ENCODE data around the gene SETD4. TPM values are rescaled to one million over a fixed set of nuclear protein-coding genes. Genes with fewer than 3 reads are reported as not detected.

Gene SETD4
- total and polyA plus RNA-seq, 7 experiments from 2014 or later, result 6.7 to 31.5 (median 20.7) TPM

GRCh38 chr21:36045993-36046392 is 14.3 kb downstream of the SETD4 start:
- H3K4me3 ChIP-seq (ENCODE audit: low read length), result no peak overlapping the region
- ChIA-PET CTCF (no interaction called here), POLR2A (no interaction called here)
- peak overlapping the region in 1 of 9 donors; percentile 33 for H3K27ac Mint-ChIP-seq
- H3K27me3 ChIP-seq (ENCODE audit: control insufficient read depth in 2 of 2, insufficient read depth in 2 of 2, low read length in 2 of 2), result no peaks in the 10 kb centered on the region
- H3K4me1 ChIP-seq (ENCODE audit: control insufficient read depth in 2 of 2, insufficient read depth in 2 of 2, low read length in 2 of 2), result no peaks in the 10 kb centered on the region
- H3K9me3 ChIP-seq (ENCODE audit: control insufficient read depth in 2 of 3, low read length in 3 of 3), result no peaks in the 10 kb centered on the region
- no peak for ATAC-seq
- no peaks in the 10 kb centered on the region for H3K27me3 Mint-ChIP-seq
- no peak for DNase-seq
- H3K4me3 Mint-ChIP-seq, result no peak overlapping the region
- H3K36me3 ChIP-seq (ENCODE audit: control insufficient read depth in 2 of 3, insufficient read depth in 3 of 3, low read length in 3 of 3), result peaks cover 5 to 69% (median 16%) of the 10 kb centered on the region in 3 experiments
- intact Hi-C loops (cut with micrococcal nuclease), result no loop called here
- peaks cover 0 to 11% (median 5%) of the 10 kb centered on the region in 7 donors for H3K4me1 Mint-ChIP-seq
- H3K27ac ChIP-seq (ENCODE audit: low read depth, low read length), result no peak overlapping the region
- H3K36me3 Mint-ChIP-seq, result peaks cover 24 to 72% (median 36%) of the 10 kb centered on the region in 5 donors
- H3K9me3 Mint-ChIP-seq, result peaks cover 0 to 3% (median 0%) of the 10 kb centered on the region in 11 donors

- ATAC-seq (no peak), DNase-seq (no peak)
- ChIA-PET CTCF (no interaction called here), POLR2A (interaction anchor here (1.0 kb wide), 1 partner anchor 25 kb away, joined by 3 read pairs; no protein-coding TSS in a partner anchor)
- no peaks in the 10 kb centered on the region for H3K9me3 Mint-ChIP-seq
- H3K36me3 Mint-ChIP-seq, result peaks cover 13 to 67% (median 24%) of the 10 kb centered on the region in 5 donors
- peaks cover 0 to 5% (median 2%) of the 10 kb centered on the region in 7 donors for H3K4me1 Mint-ChIP-seq
- intact Hi-C loops (cut with micrococcal nuclease), result loop anchor here in 1 of 2 donors (5.0 kb wide), 1 partner anchor 68 kb away; no protein-coding TSS in a partner anchor
- Histone ChIP-seq H3K36me3 (ENCODE audit: control insufficient read depth in 2 of 3, insufficient read depth in 3 of 3, low read length in 3 of 3) (peaks cover 5 to 77% (median 16%) of the 10 kb centered on the region in 3 experiments), H3K27ac (ENCODE audit: low read depth, low read length) (no peak overlapping the region), H3K4me1 (ENCODE audit: control insufficient read depth in 2 of 2, insufficient read depth in 2 of 2, low read length in 2 of 2) (no peaks in the 10 kb centered on the region), H3K9me3 (ENCODE audit: control insufficient read depth in 2 of 3, low read length in 3 of 3) (no peaks in the 10 kb centered on the region), H3K4me3 (ENCODE audit: low read length) (no peak overlapping the region), H3K27me3 (ENCODE audit: control insufficient read depth in 2 of 2, insufficient read depth in 2 of 2, low read length in 2 of 2) (no peaks in the 10 kb centered on the region)
- H3K27me3 Mint-ChIP-seq, result no peaks in the 10 kb centered on the region
- H3K27ac Mint-ChIP-seq, result no peak overlapping the region
- no peak overlapping the region for H3K4me3 Mint-ChIP-seq
Observed at GRCh38 chr21:36044056-36044455, 16.3 kb downstream of the SETD4 start.

DNA sequence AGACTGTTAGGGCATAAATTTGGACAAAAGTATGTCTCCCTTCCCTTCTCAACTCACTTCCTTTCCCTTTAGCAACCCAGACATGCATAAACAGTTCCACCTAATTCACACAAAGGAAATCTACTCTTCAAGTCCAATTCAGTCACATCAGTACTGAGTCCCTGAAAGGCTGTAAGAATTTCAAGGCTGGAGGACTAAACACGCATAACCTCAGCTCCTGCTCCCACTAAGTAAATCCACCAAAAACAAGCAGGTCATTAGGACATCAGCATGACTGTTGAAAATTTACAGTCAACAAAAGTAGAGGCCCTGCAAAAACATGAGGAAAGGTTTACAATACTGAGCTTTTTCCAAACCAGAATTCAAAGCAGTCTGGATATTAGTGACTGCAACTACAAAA is 18.4 kb downstream of the SETD4 start:
- H3K27ac Mint-ChIP-seq, result no peak overlapping the region

GRCh38 chr21:36040389-36040788 is 19.9 kb downstream of the SETD4 start:
- H3K27me3 Mint-ChIP-seq, result no peaks in the 10 kb centered on the region
- H3K9me3 Mint-ChIP-seq, result no peaks in the 10 kb centered on the region
- ChIA-PET POLR2A (no interaction called here), CTCF (interaction anchor here (1.2 kb wide), 1 partner anchor 12 kb away, joined by 10 read pairs; no protein-coding TSS in a partner anchor)
- ATAC-seq (no peak), DNase-seq (no peak)
- H3K4me1 Mint-ChIP-seq, result peaks cover 0 to 5% (median 0%) of the 10 kb centered on the region in 7 donors
- Histone ChIP-seq H3K4me3 (ENCODE audit: low read length) (no peak overlapping the region), H3K27me3 (ENCODE audit: control insufficient read depth in 2 of 2, insufficient read depth in 2 of 2, low read length in 2 of 2) (no peaks in the 10 kb centered on the region), H3K27ac (ENCODE audit: low read depth, low read length) (no peak overlapping the region), H3K4me1 (ENCODE audit: control insufficient read depth in 2 of 2, insufficient read depth in 2 of 2, low read length in 2 of 2) (no peaks in the 10 kb centered on the region), H3K9me3 (ENCODE audit: control insufficient read depth in 2 of 3, low read length in 3 of 3) (no peaks in the 10 kb centered on the region), H3K36me3 (ENCODE audit: control insufficient read depth in 2 of 3, insufficient read depth in 3 of 3, low read length in 3 of 3) (peaks cover 0 to 81% (median 16%) of the 10 kb centered on the region in 3 experiments)
- intact Hi-C loops (cut with micrococcal nuclease), result loop anchor here in 1 of 2 donors (5.0 kb wide), 1 partner anchor 72 kb away; no protein-coding TSS in a partner anchor
- no peak overlapping the region for H3K4me3 Mint-ChIP-seq
- H3K27ac Mint-ChIP-seq, result no peak overlapping the region
- peaks cover 18 to 66% (median 27%) of the 10 kb centered on the region in 5 donors for H3K36me3 Mint-ChIP-seq

More for the DNA sequence above, 18.4 kb downstream of the SETD4 start:
- no peaks in the 10 kb centered on the region for H3K27me3 ChIP-seq (ENCODE audit: control insufficient read depth in 2 of 2, insufficient read depth in 2 of 2, low read length in 2 of 2)
- Mint-ChIP-seq H3K4me1 (peaks cover 0 to 5% (median 0%) of the 10 kb centered on the region in 7 donors), H3K36me3 (peaks cover 16 to 65% (median 22%) of the 10 kb centered on the region in 5 donors), H3K9me3 (no peaks in the 10 kb centered on the region), H3K27me3 (no peaks in the 10 kb centered on the region), H3K4me3 (no peak overlapping the region)
- H3K4me3 ChIP-seq (ENCODE audit: low read length), result no peak overlapping the region
- ATAC-seq (no peak), DNase-seq (no peak)
- peaks cover 3 to 83% (median 16%) of the 10 kb centered on the region in 3 experiments for H3K36me3 ChIP-seq (ENCODE audit: control insufficient read depth in 2 of 3, insufficient read depth in 3 of 3, low read length in 3 of 3)
- H3K9me3 ChIP-seq (ENCODE audit: control insufficient read depth in 2 of 3, low read length in 3 of 3), result no peaks in the 10 kb centered on the region
- ChIA-PET CTCF (interaction anchor here (0.5 kb wide), 1 partner anchor 249 kb away, joined by 4 read pairs; no protein-coding TSS in a partner anchor), POLR2A (interaction anchor here (0.9 kb wide), 1 partner anchor 19 kb away, joined by 3 read pairs; the partner anchor contains the start of gene SETD4)
- intact Hi-C loops (cut with micrococcal nuclease), result loop anchor here in 1 of 2 donors (5.0 kb wide), 1 partner anchor 70 kb away; no protein-coding TSS in a partner anchor
- H3K4me1 ChIP-seq (ENCODE audit: control insufficient read depth in 2 of 2, insufficient read depth in 2 of 2, low read length in 2 of 2), result no peaks in the 10 kb centered on the region
- no peak overlapping the region for H3K27ac ChIP-seq (ENCODE audit: low read depth, low read length)

DNA sequence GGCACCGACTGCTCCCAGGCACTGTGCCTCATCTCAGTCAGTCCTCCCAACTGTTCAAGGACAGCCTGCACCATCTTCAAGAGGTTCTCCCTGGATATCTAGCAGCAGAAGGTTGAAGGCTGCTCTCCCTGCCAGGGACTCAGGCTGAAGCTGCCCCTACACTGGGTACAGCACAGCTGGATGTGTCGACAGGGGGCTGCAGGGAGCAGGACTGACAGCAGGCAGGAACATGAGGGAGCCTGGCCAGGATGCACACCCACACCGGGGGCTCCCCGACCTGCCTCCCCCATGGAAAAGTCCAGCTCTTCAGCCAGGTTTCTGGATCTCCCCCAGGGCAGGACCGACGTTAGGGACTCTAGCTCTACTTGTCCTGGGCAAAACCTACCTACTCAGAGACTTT is 20.5 kb downstream of the SETD4 start:
- ATAC-seq, result no peak
- intact Hi-C loops (cut with micrococcal nuclease), result loop anchor here in 1 of 2 donors (5.0 kb wide), 1 partner anchor 72 kb away; no protein-coding TSS in a partner anchor
- no peak overlapping the region for H3K27ac Mint-ChIP-seq
- no peaks in the 10 kb centered on the region for H3K4me1 ChIP-seq (ENCODE audit: control insufficient read depth in 2 of 2, insufficient read depth in 2 of 2, low read length in 2 of 2)
- H3K4me1 Mint-ChIP-seq, result peaks cover 0 to 2% (median 0%) of the 10 kb centered on the region in 7 donors
- no peak for DNase-seq
- ChIA-PET POLR2A (no interaction called here), CTCF (interaction anchor here (0.6 to 1.2 kb wide), 2 partner anchors 12 to 1236 kb away, joined by 4 to 10 read pairs; no protein-coding TSS in a partner anchor)
- H3K4me3 ChIP-seq (ENCODE audit: low read length), result no peak overlapping the region
- no peaks in the 10 kb centered on the region for H3K9me3 ChIP-seq (ENCODE audit: control insufficient read depth in 2 of 3, low read length in 3 of 3)
- no peaks in the 10 kb centered on the region for H3K27me3 Mint-ChIP-seq
- no peaks in the 10 kb centered on the region for H3K9me3 Mint-ChIP-seq
- no peak overlapping the region for H3K4me3 Mint-ChIP-seq
- H3K36me3 ChIP-seq (ENCODE audit: control insufficient read depth in 2 of 3, insufficient read depth in 3 of 3, low read length in 3 of 3), result peaks cover 0 to 81% (median 13%) of the 10 kb centered on the region in 3 experiments
- no peak overlapping the region for H3K27ac ChIP-seq (ENCODE audit: low read depth, low read length)
- H3K27me3 ChIP-seq (ENCODE audit: control insufficient read depth in 2 of 2, insufficient read depth in 2 of 2, low read length in 2 of 2), result no peaks in the 10 kb centered on the region
- peaks cover 18 to 67% (median 28%) of the 10 kb centered on the region in 5 donors for H3K36me3 Mint-ChIP-seq

GRCh38 chr21:36038701-36039497 is 21.4 kb downstream of the SETD4 start:
- no peaks in the 10 kb centered on the region for H3K9me3 ChIP-seq (ENCODE audit: control insufficient read depth in 2 of 3, low read length in 3 of 3)
- ChIA-PET CTCF (interaction anchor here (0.6 kb wide), 1 partner anchor 1235 kb away, joined by 4 read pairs; no protein-coding TSS in a partner anchor), POLR2A (no interaction called here)
- no peak overlapping the region for H3K4me3 ChIP-seq (ENCODE audit: low read length)
- Mint-ChIP-seq H3K27me3 (no peaks in the 10 kb centered on the region), H3K27ac (peak overlapping the region in 4 of 9 donors; percentile 0 to 48 (median 34)), H3K36me3 (peaks cover 13 to 65% (median 29%) of the 10 kb centered on the region in 5 donors), H3K4me3 (no peak overlapping the region), H3K9me3 (no peaks in the 10 kb centered on the region), H3K4me1 (no peaks in the 10 kb centered on the region)
- intact Hi-C loops (cut with micrococcal nuclease), result no loop called here
- no peak for DNase-seq
- no peak overlapping the region for H3K27ac ChIP-seq (ENCODE audit: low read depth, low read length)
- no peak for ATAC-seq
- H3K4me1 ChIP-seq (ENCODE audit: control insufficient read depth in 2 of 2, insufficient read depth in 2 of 2, low read length in 2 of 2), result no peaks in the 10 kb centered on the region
- no peaks in the 10 kb centered on the region for H3K27me3 ChIP-seq (ENCODE audit: control insufficient read depth in 2 of 2, insufficient read depth in 2 of 2, low read length in 2 of 2)
- peaks cover 0 to 81% (median 6%) of the 10 kb centered on the region in 3 experiments for H3K36me3 ChIP-seq (ENCODE audit: control insufficient read depth in 2 of 3, insufficient read depth in 3 of 3, low read length in 3 of 3)
